ENCODE results near the gene URI1. TPM values are rescaled to one million over a fixed set of nuclear protein-coding genes. Genes with fewer than 3 reads are reported as not detected.

URI1 gene
- total RNA-seq, 4 donors from 2014 or later = 65.0 to 84.4 (median 71.9) TPM

DNA sequence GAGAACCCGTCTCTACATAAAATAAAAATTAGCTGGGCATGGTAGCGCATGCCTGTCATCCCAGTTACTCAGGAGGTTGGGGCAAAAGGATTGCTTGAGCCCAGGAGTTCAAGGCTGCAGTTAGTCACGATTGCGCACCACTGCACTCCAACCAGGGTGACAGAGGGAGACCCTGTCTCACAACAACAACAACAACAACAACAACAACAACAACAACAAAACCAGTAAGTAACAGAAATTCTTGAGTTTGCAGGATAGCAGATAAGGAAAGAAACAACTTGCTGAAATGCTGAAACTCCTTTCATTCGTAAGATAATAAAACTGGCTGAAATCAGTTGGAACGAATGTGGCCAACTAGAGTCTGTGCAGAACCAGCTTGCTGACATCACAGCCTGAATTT lies 23.1 kb upstream of the URI1 start:
- WGBS, 2 donors (ENCODE audit: low coverage in 1 of 2) = 60 to 73% methylated on average over 1 to 4 of the region's 6 CpGs
- Histone ChIP-seq H3K27ac (no peak overlapping the region), H3K4me3 (no peak overlapping the region), H3K36me3 (no peaks in the 10 kb centered on the region), H3K4me1 (no peaks in the 10 kb centered on the region), H3K27me3 (no peaks in the 10 kb centered on the region), H3K9me3 (no peaks in the 10 kb centered on the region)
- TF ChIP-seq, protein P1, sequence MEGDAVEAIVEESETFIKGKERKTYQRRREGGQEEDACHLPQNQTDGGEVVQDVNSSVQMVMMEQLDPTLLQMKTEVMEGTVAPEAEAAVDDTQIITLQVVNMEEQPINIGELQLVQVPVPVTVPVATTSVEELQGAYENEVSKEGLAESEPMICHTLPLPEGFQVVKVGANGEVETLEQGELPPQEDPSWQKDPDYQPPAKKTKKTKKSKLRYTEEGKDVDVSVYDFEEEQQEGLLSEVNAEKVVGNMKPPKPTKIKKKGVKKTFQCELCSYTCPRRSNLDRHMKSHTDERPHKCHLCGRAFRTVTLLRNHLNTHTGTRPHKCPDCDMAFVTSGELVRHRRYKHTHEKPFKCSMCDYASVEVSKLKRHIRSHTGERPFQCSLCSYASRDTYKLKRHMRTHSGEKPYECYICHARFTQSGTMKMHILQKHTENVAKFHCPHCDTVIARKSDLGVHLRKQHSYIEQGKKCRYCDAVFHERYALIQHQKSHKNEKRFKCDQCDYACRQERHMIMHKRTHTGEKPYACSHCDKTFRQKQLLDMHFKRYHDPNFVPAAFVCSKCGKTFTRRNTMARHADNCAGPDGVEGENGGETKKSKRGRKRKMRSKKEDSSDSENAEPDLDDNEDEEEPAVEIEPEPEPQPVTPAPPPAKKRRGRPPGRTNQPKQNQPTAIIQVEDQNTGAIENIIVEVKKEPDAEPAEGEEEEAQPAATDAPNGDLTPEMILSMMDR (IDR thresholded peaks at IDR 0.05) = no peak
- no peak for TF ChIP-seq POLR2A (IDR thresholded peaks at IDR 0.05)
- no peak for TF ChIP-seq POLR2AphosphoS5 (IDR thresholded peaks at IDR 0.05)
- no peak for TF ChIP-seq EP300 (IDR thresholded peaks at IDR 0.05)
- ATAC-seq = no peak

DNA sequence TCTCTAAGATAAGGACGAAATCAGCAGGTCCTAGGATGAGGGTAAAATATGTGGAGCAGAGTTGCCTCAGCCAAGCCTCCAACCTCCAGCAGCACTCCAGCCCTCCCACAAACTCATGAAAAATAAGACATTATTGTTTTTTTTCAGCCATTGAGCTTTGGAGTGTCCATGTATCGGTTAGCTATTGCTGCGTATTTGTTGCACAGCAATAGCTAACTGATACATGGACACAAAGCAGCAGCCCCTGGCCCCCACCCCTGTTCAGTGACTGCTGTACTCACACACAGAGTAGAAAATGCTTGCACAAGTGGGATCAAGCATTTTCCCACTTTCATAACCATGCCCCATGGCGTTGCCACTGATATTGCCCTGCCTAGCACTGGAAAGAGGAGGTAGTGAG lies 19.1 kb upstream of the URI1 start:
- no peaks in the 10 kb centered on the region for H3K36me3 ChIP-seq
- TF ChIP-seq, protein P1 (IDR thresholded peaks at IDR 0.05) = no peak
- TF ChIP-seq POLR2A (IDR thresholded peaks at IDR 0.05) (no peak), EP300 (IDR thresholded peaks at IDR 0.05) (no peak), POLR2AphosphoS5 (IDR thresholded peaks at IDR 0.05) (no peak)
- no peak overlapping the region for H3K4me3 ChIP-seq
- ATAC-seq = no peak
- WGBS, 2 donors (ENCODE audit: low coverage in 1 of 2) = 84 to 100% methylated on average over 2 to 3 of the region's 4 CpGs
- H3K9me3 ChIP-seq = no peaks in the 10 kb centered on the region
- H3K4me1 ChIP-seq = no peaks in the 10 kb centered on the region
- peaks cover 13% of the 10 kb centered on the region for H3K27me3 ChIP-seq
- H3K27ac ChIP-seq = no peak overlapping the region

DNA sequence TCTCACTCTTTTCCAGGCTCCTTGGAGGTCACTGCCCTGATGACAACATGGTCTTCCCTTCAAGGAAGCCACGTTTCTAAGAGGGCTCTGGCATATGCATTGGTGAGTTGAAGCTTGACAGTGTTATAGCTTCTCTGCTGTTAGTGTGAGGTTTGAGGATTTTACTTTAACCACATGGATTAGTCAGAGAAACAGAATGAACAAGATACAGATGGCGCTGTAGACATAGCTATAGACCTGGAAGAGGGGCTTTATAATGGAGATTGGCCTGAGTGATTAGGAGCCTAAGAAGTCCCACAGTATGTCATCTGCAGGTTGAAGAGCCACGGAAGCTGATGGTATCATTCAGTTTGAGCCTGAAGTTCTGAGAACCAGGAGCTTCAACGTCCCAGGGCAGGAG lies 18.4 kb upstream of the URI1 start:
- H3K4me3 ChIP-seq = no peak overlapping the region
- H3K9me3 ChIP-seq = no peaks in the 10 kb centered on the region
- no peaks in the 10 kb centered on the region for H3K4me1 ChIP-seq
- ATAC-seq = no peak
- no peak overlapping the region for H3K27ac ChIP-seq
- 64 to 75% methylated on average over 3 of the region's 4 CpGs for WGBS, 2 donors (ENCODE audit: low coverage in 1 of 2)
- TF ChIP-seq POLR2A (IDR thresholded peaks at IDR 0.05) (no peak), POLR2AphosphoS5 (IDR thresholded peaks at IDR 0.05) (no peak), EP300 (IDR thresholded peaks at IDR 0.05) (no peak)
- TF ChIP-seq, protein P1 (IDR thresholded peaks at IDR 0.05) = no peak
- no peaks in the 10 kb centered on the region for H3K36me3 ChIP-seq
- peaks cover 13% of the 10 kb centered on the region for H3K27me3 ChIP-seq

DNA sequence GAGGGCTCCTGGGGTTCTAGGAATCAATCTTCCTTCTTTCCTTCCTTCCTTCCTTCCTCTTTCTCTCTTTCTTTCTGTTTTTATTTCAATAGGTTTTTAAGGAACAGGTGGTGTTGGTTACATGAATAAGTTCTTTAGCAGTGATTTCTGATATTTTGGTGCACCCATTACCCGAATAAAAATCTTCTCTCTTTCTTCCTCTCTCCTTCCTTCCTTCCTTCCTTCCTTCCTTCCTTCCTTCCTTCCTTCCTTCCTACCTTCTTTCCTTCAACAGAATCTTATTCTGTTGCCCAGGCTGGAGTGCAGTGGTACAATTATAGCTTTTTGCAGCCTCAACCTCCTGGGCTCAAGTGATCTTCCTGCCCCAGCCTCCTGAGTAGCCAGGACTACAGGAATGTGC lies 16.0 kb upstream of the URI1 start:
- no peak overlapping the region for H3K27ac ChIP-seq
- H3K27me3 ChIP-seq = peaks cover 13% of the 10 kb centered on the region
- no peak for ATAC-seq
- no peak for TF ChIP-seq POLR2A (IDR thresholded peaks at IDR 0.05)
- TF ChIP-seq POLR2AphosphoS5 (IDR thresholded peaks at IDR 0.05) = no peak
- TF ChIP-seq, protein P1 (IDR thresholded peaks at IDR 0.05) = no peak
- TF ChIP-seq EP300 (IDR thresholded peaks at IDR 0.05) = no peak
- no peaks in the 10 kb centered on the region for H3K9me3 ChIP-seq
- H3K36me3 ChIP-seq = no peaks in the 10 kb centered on the region
- H3K4me1 ChIP-seq = no peaks in the 10 kb centered on the region
- 69 to 88% methylated on average over 1 of the region's 1 CpG for WGBS, 2 donors (ENCODE audit: low coverage in 1 of 2)
- H3K4me3 ChIP-seq = no peak overlapping the region

DNA sequence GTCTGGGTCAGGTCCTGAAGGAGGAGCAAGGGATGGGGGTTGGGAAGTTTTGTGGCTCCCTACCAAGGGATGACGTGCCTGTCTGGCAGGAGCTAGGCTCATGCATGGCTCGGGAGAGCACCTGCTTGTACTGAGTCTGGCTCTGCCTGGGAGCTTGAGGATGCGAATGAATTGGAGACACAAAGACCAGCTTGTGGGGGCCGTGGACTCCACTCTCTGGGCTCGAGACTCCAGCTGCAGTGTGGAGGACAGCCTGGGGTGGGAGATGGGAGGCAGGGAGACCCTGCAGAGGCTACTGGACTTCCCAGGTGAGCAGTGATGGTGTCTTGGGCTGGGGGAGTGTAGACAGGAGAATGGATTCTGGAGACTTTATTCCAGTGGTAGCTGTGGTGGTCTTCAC lies 15.2 kb upstream of the URI1 start:
- TF ChIP-seq, protein P1 (IDR thresholded peaks at IDR 0.05) = no peak
- TF ChIP-seq POLR2AphosphoS5 (IDR thresholded peaks at IDR 0.05) = no peak
- TF ChIP-seq POLR2A (IDR thresholded peaks at IDR 0.05) = no peak
- no peak for TF ChIP-seq EP300 (IDR thresholded peaks at IDR 0.05)
- ATAC-seq = no peak
- H3K9me3 ChIP-seq = no peaks in the 10 kb centered on the region
- no CpG with 5 or more reads among the region's 5 CpGs for WGBS, 2 donors (ENCODE audit: low coverage in 1 of 2)
- H3K4me3 ChIP-seq = no peak overlapping the region
- H3K27ac ChIP-seq = no peak overlapping the region
- no peaks in the 10 kb centered on the region for H3K36me3 ChIP-seq
- H3K4me1 ChIP-seq = no peaks in the 10 kb centered on the region
- peaks cover 13% of the 10 kb centered on the region for H3K27me3 ChIP-seq
